Gastroesophageal sphincter (tissue), 3 donors: ENCODE results near the gene C17orf100.

Experiments
- CTCF ChIP-seq, 4 experiments: fragments of 200-600 bp in 2 of 4; fragments of 450-650 bp in 2 of 4; sonication (generic) in 1 of 4; IDR thresholded peaks; one replicate each; pipeline ENCODE4 v1.5.1; 2017 to 2019; ENCODE audit warnings: antibody characterized with exemption in 4 of 4, mild to moderate bottlenecking in 2 of 4, moderate library complexity in 2 of 4
- POLR2AphosphoS5 ChIP-seq: sonication (generic); formaldehyde crosslinking; IDR thresholded peaks from one replicate; pipeline ENCODE4 v1.6.1; 2017; ENCODE audit warnings: antibody characterized with exemption

DNA sequence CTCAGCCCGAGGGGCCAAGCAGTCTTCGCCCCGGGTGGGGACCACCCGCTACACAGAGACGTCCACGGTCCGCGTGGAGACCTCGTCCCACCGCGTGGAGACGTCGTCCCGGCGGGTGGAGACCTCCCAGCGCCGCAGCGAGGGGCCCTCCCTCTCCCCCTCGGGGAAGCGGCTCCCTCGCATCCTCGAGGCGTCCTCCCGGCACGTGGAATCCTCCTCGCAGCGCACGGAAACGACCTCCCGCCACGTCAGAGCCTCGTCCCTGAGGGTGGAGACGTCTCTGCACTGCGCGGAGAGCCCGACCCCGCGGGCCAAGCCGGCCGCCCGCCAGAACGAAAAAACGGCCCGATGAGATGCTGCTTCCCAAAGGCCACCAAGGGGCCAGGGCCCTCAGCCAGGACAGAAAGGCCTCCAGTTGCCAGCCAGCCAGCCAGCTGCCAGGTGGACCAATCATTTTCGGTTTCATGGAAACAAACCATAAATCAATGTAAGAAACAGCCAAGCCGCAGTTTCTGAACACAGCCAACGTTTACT is 424 bp downstream of the C17orf100 start:
- TF ChIP-seq CTCF (IDR thresholded peaks at IDR 0.05) (peak in 2 of 4 experiments; percentile 10 to 19), POLR2AphosphoS5 (peak; percentile 72)
